Astrocyte (in vitro differentiated cells and primary cell): Measurements from ENCODE around the gene SH3PXD2B. TPM values are rescaled to one million over a fixed set of nuclear protein-coding genes. Genes with fewer than 3 reads are reported as not detected.

ENCODE experiments used
- DNase-seq: peaks from one replicate; pipeline ENCODE4 v3.0.0-alpha.2; 2010; ENCODE audit warnings: low read depth
- FAIRE-seq: peaks from 2 replicates; lab custom pipeline; 2011; peaks lifted over from hg19 to GRCh38; lab: Jason Lieb, UNC
- H2AFZ ChIP-seq: 2 replicates; pipeline ENCODE4 v1.6.0; 2012; ENCODE audit warnings: low read depth, low read length, inconsistent platforms
- H3K27ac ChIP-seq: 2 replicates; pipeline ENCODE4 v1.5.1; 2011; ENCODE audit warnings: low read depth, low read length, inconsistent platforms
- H3K27me3 ChIP-seq: 2 replicates; pipeline ENCODE4 v1.6.0; 2011; ENCODE audit warnings: low read length, inconsistent platforms; ENCODE audit not compliant: insufficient read depth
- H3K36me3 ChIP-seq: 2 replicates; pipeline ENCODE4 v1.5.1; 2011; ENCODE audit warnings: low read length, inconsistent platforms; ENCODE audit not compliant: insufficient read depth
- H3K4me1 ChIP-seq: 2 replicates; pipeline ENCODE4 v1.5.1; 2011; ENCODE audit warnings: low read length, inconsistent platforms; ENCODE audit not compliant: insufficient read depth
- H3K4me2 ChIP-seq: 2 replicates; pipeline ENCODE4 v1.6.0; 2012; ENCODE audit warnings: low read length, inconsistent platforms
- H3K4me3 ChIP-seq: 2 replicates; pipeline ENCODE4 v1.5.1; 2011; ENCODE audit warnings: low read depth, mild to moderate bottlenecking, low read length, inconsistent platforms; ENCODE audit not compliant: insufficient read depth
- H3K79me2 ChIP-seq: 2 replicates; pipeline ENCODE4 v1.6.0; 2012; ENCODE audit warnings: mild to moderate bottlenecking, low read length, inconsistent platforms; ENCODE audit not compliant: insufficient read depth
- H3K9ac ChIP-seq: 2 replicates; pipeline ENCODE4 v1.6.0; 2012; ENCODE audit warnings: mild to moderate bottlenecking, low read length, inconsistent platforms
- H3K9me3 ChIP-seq: 2 replicates; pipeline ENCODE4 v1.5.1; 2012; ENCODE audit warnings: low read depth, mild to moderate bottlenecking, low read length, inconsistent platforms; ENCODE audit not compliant: insufficient read depth
- H4K20me1 ChIP-seq: 2 replicates; pipeline ENCODE4 v1.6.0; 2012; ENCODE audit warnings: low read length, inconsistent platforms; ENCODE audit not compliant: insufficient read depth
- H3K27ac Mint-ChIP-seq: one replicate; pipeline ENCODE4 v1.8.0; 2021; ENCODE audit warnings: mild to moderate bottlenecking, mixed read lengths; ENCODE audit not compliant: unreplicated experiment
- H3K27me3 Mint-ChIP-seq: one replicate; pipeline ENCODE4 v1.8.0; 2021; ENCODE audit warnings: low read depth, mixed read lengths; ENCODE audit not compliant: unreplicated experiment
- H3K36me3 Mint-ChIP-seq: one replicate; pipeline ENCODE4 v1.8.0; 2021; ENCODE audit warnings: low read depth, mixed read lengths; ENCODE audit not compliant: unreplicated experiment
- H3K4me1 Mint-ChIP-seq: one replicate; pipeline ENCODE4 v1.8.0; 2021; ENCODE audit warnings: low read depth, mixed read lengths; ENCODE audit not compliant: unreplicated experiment
- H3K4me3 Mint-ChIP-seq: one replicate; pipeline ENCODE4 v1.8.0; 2021; ENCODE audit warnings: mild to moderate bottlenecking, moderate library complexity, mixed read lengths; ENCODE audit not compliant: unreplicated experiment
- H3K9me3 Mint-ChIP-seq: one replicate; pipeline ENCODE4 v1.8.0; 2021; ENCODE audit warnings: mild to moderate bottlenecking, mixed read lengths; ENCODE audit not compliant: unreplicated experiment
- EZH2 ChIP-seq: IDR thresholded peaks from 2 replicates; pipeline ENCODE4 v1.6.1; 2012; ENCODE audit warnings: mild to moderate bottlenecking, low read length, inconsistent platforms; ENCODE audit not compliant: insufficient read depth
- total RNA-seq: library from RNA; stranded (reverse); gene quantifications from 2 replicates; pipeline ENCODE4 v1.2.1, GENCODE V29; 2021
- TF ChIP-seq, protein P1 (sequence below): IDR thresholded peaks from 2 replicates; pipeline ENCODE4 v1.5.1; 2011; ENCODE audit warnings: low read depth, mild to moderate bottlenecking, inconsistent platforms, low read length, moderate library complexity; ENCODE audit not compliant: insufficient read depth

SH3PXD2B gene
- total RNA-seq, 1 donor from 2014 or later = 66.0 TPM

DNA sequence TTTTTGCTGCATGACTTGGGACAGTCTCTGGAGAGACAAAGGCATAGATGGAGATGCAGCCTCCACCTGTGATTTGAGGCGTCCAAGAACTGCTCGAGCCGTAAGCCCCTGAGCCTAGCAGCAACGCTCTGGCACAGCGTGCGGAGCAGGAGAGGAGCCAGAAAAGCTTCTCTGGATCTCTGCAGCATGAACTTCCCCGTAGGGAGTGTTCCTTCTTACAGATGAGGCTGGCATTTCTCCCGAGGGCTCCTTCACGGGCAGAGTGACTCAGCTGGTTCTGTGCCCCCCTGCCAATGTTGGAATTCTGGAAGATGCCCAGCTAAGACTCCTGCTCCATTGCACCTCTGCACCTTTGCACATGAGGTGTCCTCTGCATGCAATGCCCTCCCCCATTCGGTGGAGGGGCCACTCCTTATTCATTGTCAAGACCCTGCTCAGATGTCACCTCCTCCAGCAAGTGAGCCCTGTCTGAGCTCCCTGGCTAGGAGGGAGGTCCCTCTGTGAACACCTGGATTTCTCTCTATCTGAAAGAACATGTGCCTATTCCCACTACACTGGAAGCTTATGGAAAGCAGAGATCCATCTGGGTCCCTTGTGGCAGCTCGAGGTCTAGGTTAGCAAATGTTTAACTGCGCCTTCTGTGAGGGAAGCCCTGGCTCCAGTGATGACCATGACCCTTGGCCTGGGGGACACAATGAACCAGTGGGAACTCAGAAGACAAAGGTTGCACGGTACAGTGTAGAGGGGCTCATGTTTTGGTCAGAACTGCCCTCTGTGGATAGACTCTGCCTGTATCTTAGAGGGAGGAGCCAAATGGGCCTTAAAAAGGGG is 39.6 kb downstream of the SH3PXD2B start:
- H3K9me3 ChIP-seq = no peaks in the 10 kb centered on the region
- Mint-ChIP-seq H3K9me3 (peaks cover 2% of the 10 kb centered on the region), H3K36me3 (peaks cover 24% of the 10 kb centered on the region), H3K27me3 (no peaks in the 10 kb centered on the region), H3K4me3 (no peak overlapping the region), H3K4me1 (peaks cover 32% of the 10 kb centered on the region), H3K27ac (no peak overlapping the region)
- H3K36me3 ChIP-seq = no peaks in the 10 kb centered on the region
- no peak for FAIRE-seq
- H3K4me3 ChIP-seq = no peak overlapping the region
- DNase-seq = no peak
- H3K9ac ChIP-seq = no peak overlapping the region
- peaks cover 65% of the 10 kb centered on the region for H3K4me1 ChIP-seq
- H3K27me3 ChIP-seq = no peaks in the 10 kb centered on the region
- no peak overlapping the region for H3K4me2 ChIP-seq
- H4K20me1 ChIP-seq = peaks cover 65% of the 10 kb centered on the region
- TF ChIP-seq, protein P1, sequence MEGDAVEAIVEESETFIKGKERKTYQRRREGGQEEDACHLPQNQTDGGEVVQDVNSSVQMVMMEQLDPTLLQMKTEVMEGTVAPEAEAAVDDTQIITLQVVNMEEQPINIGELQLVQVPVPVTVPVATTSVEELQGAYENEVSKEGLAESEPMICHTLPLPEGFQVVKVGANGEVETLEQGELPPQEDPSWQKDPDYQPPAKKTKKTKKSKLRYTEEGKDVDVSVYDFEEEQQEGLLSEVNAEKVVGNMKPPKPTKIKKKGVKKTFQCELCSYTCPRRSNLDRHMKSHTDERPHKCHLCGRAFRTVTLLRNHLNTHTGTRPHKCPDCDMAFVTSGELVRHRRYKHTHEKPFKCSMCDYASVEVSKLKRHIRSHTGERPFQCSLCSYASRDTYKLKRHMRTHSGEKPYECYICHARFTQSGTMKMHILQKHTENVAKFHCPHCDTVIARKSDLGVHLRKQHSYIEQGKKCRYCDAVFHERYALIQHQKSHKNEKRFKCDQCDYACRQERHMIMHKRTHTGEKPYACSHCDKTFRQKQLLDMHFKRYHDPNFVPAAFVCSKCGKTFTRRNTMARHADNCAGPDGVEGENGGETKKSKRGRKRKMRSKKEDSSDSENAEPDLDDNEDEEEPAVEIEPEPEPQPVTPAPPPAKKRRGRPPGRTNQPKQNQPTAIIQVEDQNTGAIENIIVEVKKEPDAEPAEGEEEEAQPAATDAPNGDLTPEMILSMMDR = no peak
- no peak for TF ChIP-seq EZH2
- H2AFZ ChIP-seq = no peak overlapping the region
- H3K79me2 ChIP-seq = peaks cover 4% of the 10 kb centered on the region
- H3K27ac ChIP-seq = no peak overlapping the region

DNA sequence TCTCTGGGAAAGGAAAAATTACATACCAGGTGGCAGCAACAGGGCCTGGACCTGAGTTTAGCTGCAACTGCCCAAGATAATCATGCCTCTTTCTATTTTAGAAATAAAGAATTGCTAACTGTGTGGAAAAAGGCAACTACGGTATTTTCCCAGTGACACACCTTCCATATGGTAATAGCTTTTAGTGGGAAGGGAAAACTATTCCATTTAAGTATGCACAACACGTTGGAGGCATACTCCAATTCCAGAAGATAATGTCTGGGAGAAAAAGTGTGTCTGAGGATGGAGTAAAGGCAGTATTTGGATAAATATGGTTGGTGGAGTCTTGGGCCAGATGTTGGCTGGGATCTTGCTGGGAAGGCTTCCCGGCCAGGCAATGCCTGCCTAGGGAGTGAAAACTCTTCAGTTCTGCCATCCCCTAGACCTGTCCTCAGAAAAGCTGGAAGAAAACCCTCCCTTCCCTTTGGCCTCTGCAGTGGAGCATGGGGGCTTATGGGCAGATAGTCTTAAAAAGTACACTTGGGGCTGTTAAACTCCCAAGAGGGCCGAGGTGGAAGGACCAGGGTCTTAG is 40.6 kb downstream of the SH3PXD2B start:
- no peaks in the 10 kb centered on the region for H3K27me3 ChIP-seq
- FAIRE-seq = no peak
- peaks cover 2% of the 10 kb centered on the region for H3K9me3 Mint-ChIP-seq
- peak overlapping the region; percentile 55 for H3K9ac ChIP-seq
- H2AFZ ChIP-seq = no peak overlapping the region
- H3K4me2 ChIP-seq = peak overlapping the region; percentile 66
- peaks cover 4% of the 10 kb centered on the region for H3K79me2 ChIP-seq
- H3K36me3 ChIP-seq = no peaks in the 10 kb centered on the region
- H4K20me1 ChIP-seq = peaks cover 64% of the 10 kb centered on the region
- peaks cover 31% of the 10 kb centered on the region for H3K4me1 Mint-ChIP-seq
- DNase-seq = peak; percentile 52
- H3K27ac ChIP-seq = peak overlapping the region; percentile 73
- peak overlapping the region; percentile 87 for H3K27ac Mint-ChIP-seq
- TF ChIP-seq, protein P1 = no peak
- TF ChIP-seq EZH2 = no peak
- H3K4me3 ChIP-seq = no peak overlapping the region
- no peaks in the 10 kb centered on the region for H3K27me3 Mint-ChIP-seq
- peaks cover 55% of the 10 kb centered on the region for H3K4me1 ChIP-seq
- H3K9me3 ChIP-seq = no peaks in the 10 kb centered on the region
- H3K4me3 Mint-ChIP-seq = peak overlapping the region; percentile 52
- H3K36me3 Mint-ChIP-seq = peaks cover 21% of the 10 kb centered on the region
